PC-3 (cell line): ENCODE results near the gene GTF3C6. TPM values are rescaled to one million over a fixed set of nuclear protein-coding genes. Genes with fewer than 3 reads are reported as not detected.

ENCODE experiments used
- ATAC-seq: fragments of 200-7000 bp; cut with Tn5 transposase; 2 replicates; pipeline ENCODE4 v1.9.1; 2020; ENCODE audit warnings: mild to moderate bottlenecking, moderate library complexity
- BruUV-seq: library from RNA; stranded (reverse); fragments of 400-500 nt; replicated peaks from 2 replicates; lab custom pipeline; 2021; lab: Mats Ljungman, UMichigan
- CTCF ChIA-PET: fragments of 300-600 bp; sonication (Branson Sonifier 250); formaldehyde crosslinking; loops from one replicate; lab custom pipeline; 2022; ENCODE audit warnings: antibody characterized with exemption; lab: Charles Lee
- POLR2A ChIA-PET: fragments of 300-600 bp; sonication (Branson Sonifier 250); formaldehyde crosslinking; loops from one replicate; lab custom pipeline; 2022; ENCODE audit warnings: antibody characterized with exemption; ENCODE audit not compliant: unreplicated experiment; lab: Charles Lee
- DNase-seq: peaks from one replicate; pipeline ENCODE4 v3.0.0-alpha.2; 2015
- H2AFZ ChIP-seq: fragments of 300-600 bp; sonication (generic); 2 replicates; pipeline ENCODE4 v1.6.0; 2016; ENCODE audit warnings: antibody characterized with exemption, low read length
- H3F3A ChIP-seq: fragments of 300-600 bp; sonication (generic); one replicate; pipeline ENCODE4 v1.6.0; 2017; ENCODE audit warnings: antibody characterized with exemption, low read length, control low read depth, mild to moderate bottlenecking; ENCODE audit not compliant: unreplicated experiment
- H3K27ac ChIP-seq: fragments of 300-600 bp; sonication (generic); 2 replicates; pipeline ENCODE4 v1.5.1; 2016; ENCODE audit warnings: mild to moderate bottlenecking, low read length
- H3K27me3 ChIP-seq: fragments of 300-600 bp; sonication (generic); 2 replicates; pipeline ENCODE4 v1.6.1; 2016; ENCODE audit warnings: low read length, mixed read lengths
- H3K36me3 ChIP-seq: fragments of 300-600 bp; sonication (generic); 2 replicates; pipeline ENCODE4 v1.6.1; 2016; ENCODE audit warnings: low read depth, mixed run types, low read length, mixed read lengths
- H3K4me1 ChIP-seq: fragments of 300-600 bp; sonication (generic); 2 replicates; pipeline ENCODE4 v1.5.1; 2016; ENCODE audit warnings: low read length; ENCODE audit not compliant: insufficient read depth
- H3K4me2 ChIP-seq: fragments of 300-600 bp; sonication (generic); 2 replicates; pipeline ENCODE4 v1.6.0; 2016; ENCODE audit warnings: low read length
- H3K4me3 ChIP-seq: fragments of 300-600 bp; sonication (generic); 2 replicates; pipeline ENCODE4 v1.5.1; 2016; ENCODE audit warnings: mild to moderate bottlenecking, low read length, mixed read lengths
- H3K79me2 ChIP-seq: fragments of 300-600 bp; sonication (generic); 2 replicates; pipeline ENCODE4 v1.6.1; 2017; ENCODE audit warnings: low read length, mixed read lengths
- H3K9ac ChIP-seq: fragments of 300-600 bp; sonication (generic); 2 replicates; pipeline ENCODE4 v1.6.0; 2016; ENCODE audit warnings: mild to moderate bottlenecking, low read length
- H3K9me2 ChIP-seq: fragments of 300-600 bp; sonication (generic); replicated peaks from 2 replicates; pipeline ENCODE4 v1.6.1; 2016; ENCODE audit warnings: mixed run types, low read length, mixed read lengths
- H3K9me3 ChIP-seq: fragments of 300-600 bp; sonication (generic); 2 replicates; pipeline ENCODE4 v1.6.1; 2016; ENCODE audit warnings: low read length, mixed read lengths
- H4K20me1 ChIP-seq: fragments of 300-600 bp; sonication (generic); 2 replicates; pipeline ENCODE4 v1.6.1; 2016; ENCODE audit warnings: low read length, mixed read lengths
- EZH2 ChIP-seq: fragments of 300-600 bp; sonication (generic); IDR thresholded peaks from one replicate; pipeline ENCODE4 v1.6.1; 2017; ENCODE audit warnings: antibody characterized with exemption, mild to moderate bottlenecking, low read length; ENCODE audit not compliant: unreplicated experiment
- EZH2phosphoT487 ChIP-seq: fragments of 300-600 bp; sonication (generic); IDR thresholded peaks from 2 replicates; pipeline ENCODE4 v1.6.1; 2018; ENCODE audit warnings: mild to moderate bottlenecking, antibody characterized with exemption, low read length, borderline replicate concordance
- intact Hi-C: fragments of 100-400 bp; cut with micrococcal nuclease; formaldehyde crosslinking; loops from 2 replicates; pipeline ENCODE4 v1.9.0; 2023
- total RNA-seq: library from RNA; depleted of rRNA; stranded (reverse); fragments of >200 nt; gene quantifications from 2 replicates; pipeline ENCODE4 v1.2.3, GENCODE V29; 2014
- TF ChIP-seq, protein P1 (sequence below): fragments of 300-600 bp; sonication (generic); conservative IDR thresholded peaks from 2 replicates; pipeline ENCODE4 v1.5.1; 2017; ENCODE audit warnings: antibody characterized with exemption, low read depth, mild to moderate bottlenecking, low read length

Gene GTF3C6
- total RNA-seq, 1 experiment from 2014 or later: 59.2 TPM

DNA sequence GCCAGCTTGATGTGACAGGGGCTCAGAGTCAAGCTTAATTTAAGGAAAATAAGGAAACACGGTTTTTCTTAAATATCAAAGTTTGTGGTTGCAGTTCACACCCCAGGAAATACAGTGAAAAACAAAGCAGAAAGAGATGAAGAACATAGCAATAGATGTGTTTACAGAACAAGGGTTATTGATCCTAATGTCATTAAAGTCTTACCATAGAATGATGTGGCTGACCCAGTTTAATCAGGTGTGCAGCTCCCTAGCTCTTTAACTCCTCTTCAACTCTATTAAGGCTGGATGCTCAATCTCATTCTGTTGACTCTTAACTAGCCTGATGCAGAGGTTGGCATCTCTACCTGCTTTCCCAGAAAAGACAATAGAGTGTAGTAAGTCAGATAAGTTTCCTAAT lies 7.5 kb upstream of the GTF3C6 start:
- DNase-seq (no peak), ATAC-seq (no peak)
- Histone ChIP-seq H4K20me1 (no peaks in the 10 kb centered on the region), H3K9me3 (no peaks in the 10 kb centered on the region), H3K4me1 (peaks cover 23% of the 10 kb centered on the region), H2AFZ (no peak overlapping the region), H3K9ac (no peak overlapping the region), H3K4me2 (no peak overlapping the region), H3K27ac (no peak overlapping the region), H3K36me3 (no peaks in the 10 kb centered on the region), H3K4me3 (no peak overlapping the region), H3K9me2 (no peaks in the 10 kb centered on the region), H3K79me2 (no peaks in the 10 kb centered on the region), H3K27me3 (no peaks in the 10 kb centered on the region), H3F3A (no peaks in the 10 kb centered on the region)
- TF ChIP-seq EZH2 (no peak), EZH2phosphoT487 (no peak)
- TF ChIP-seq, protein P1, sequence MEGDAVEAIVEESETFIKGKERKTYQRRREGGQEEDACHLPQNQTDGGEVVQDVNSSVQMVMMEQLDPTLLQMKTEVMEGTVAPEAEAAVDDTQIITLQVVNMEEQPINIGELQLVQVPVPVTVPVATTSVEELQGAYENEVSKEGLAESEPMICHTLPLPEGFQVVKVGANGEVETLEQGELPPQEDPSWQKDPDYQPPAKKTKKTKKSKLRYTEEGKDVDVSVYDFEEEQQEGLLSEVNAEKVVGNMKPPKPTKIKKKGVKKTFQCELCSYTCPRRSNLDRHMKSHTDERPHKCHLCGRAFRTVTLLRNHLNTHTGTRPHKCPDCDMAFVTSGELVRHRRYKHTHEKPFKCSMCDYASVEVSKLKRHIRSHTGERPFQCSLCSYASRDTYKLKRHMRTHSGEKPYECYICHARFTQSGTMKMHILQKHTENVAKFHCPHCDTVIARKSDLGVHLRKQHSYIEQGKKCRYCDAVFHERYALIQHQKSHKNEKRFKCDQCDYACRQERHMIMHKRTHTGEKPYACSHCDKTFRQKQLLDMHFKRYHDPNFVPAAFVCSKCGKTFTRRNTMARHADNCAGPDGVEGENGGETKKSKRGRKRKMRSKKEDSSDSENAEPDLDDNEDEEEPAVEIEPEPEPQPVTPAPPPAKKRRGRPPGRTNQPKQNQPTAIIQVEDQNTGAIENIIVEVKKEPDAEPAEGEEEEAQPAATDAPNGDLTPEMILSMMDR: no peak
- CTCF ChIA-PET: no interaction called here
- intact Hi-C loops: loop anchor here (5.0 kb wide), 1 partner anchor 269 kb away; no protein-coding TSS in a partner anchor
- POLR2A ChIA-PET: interaction anchor here (0.7 kb wide), 1 partner anchor 7 kb away, joined by 3 read pairs; the partner anchor contains the start of gene GTF3C6
- BruUV-seq: no TSS peak

DNA sequence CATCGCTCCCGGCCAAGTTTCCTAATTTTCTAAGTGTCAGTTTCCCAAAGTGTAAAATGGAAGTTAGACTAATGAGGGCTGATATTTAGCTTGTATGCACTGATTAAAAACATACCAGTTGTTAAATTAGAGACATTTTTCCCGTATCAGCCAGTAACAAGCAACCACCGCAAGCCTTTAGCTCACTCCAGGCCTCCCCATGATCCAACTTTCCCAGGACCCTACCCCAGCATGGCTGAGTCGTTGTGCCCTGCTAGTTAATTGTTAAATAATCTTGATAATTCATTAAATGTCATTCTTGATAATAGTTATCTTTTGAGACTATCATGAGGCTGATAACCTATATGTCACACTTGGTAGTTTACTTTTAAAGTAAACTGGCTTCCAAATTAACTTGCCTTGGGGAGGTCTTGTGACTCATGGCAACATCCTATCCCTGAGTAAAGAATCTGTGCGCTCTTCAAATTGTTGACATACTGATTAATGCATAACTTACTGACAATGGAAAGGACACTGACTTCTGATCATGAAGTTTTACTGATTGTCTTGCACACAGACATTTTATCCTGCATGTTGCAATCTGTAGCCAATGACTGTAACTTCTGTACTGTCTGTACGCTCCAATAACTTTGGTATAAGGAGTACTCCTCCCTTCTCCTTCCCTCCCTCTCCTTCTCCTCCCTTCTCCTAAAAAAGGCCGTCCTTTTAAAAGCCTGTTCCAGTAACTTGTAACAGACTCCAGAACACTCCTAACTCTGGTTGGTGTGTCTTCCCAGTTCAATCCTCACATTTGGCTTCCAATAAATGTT lies 6.3 kb upstream of the GTF3C6 start:
- CTCF ChIA-PET: no interaction called here
- Histone ChIP-seq H3K36me3 (no peaks in the 10 kb centered on the region), H3F3A (no peaks in the 10 kb centered on the region), H3K9ac (peak overlapping the region; percentile 35), H3K27me3 (no peaks in the 10 kb centered on the region), H2AFZ (peak overlapping the region; percentile 69), H3K27ac (peak overlapping the region; percentile 81), H3K4me2 (peak overlapping the region; percentile 77), H3K4me1 (peaks cover 23% of the 10 kb centered on the region), H3K9me3 (no peaks in the 10 kb centered on the region), H3K9me2 (no peaks in the 10 kb centered on the region), H4K20me1 (no peaks in the 10 kb centered on the region), H3K79me2 (no peaks in the 10 kb centered on the region), H3K4me3 (peak overlapping the region; percentile 38; the same call in 1 of the 2 replicates)
- DNase-seq (peak; percentile 89), ATAC-seq (peak; percentile 90)
- intact Hi-C loops: loop anchor here (2.0 to 5.0 kb wide), 2 partner anchors 137 to 270 kb away; partner anchors contain the start of gene CDK19
- no peak for TF ChIP-seq EZH2
- no peak for TF ChIP-seq EZH2phosphoT487
- TF ChIP-seq, protein P1: no peak
- POLR2A ChIA-PET: interaction anchor here (0.6 kb wide), 1 partner anchor 278 kb away, joined by 7 read pairs; no protein-coding TSS in a partner anchor
- no TSS peak for BruUV-seq
